Prostate gland (tissue), 2 donors: ENCODE data around the gene CACNA2D1. TPM values are rescaled to one million over a fixed set of nuclear protein-coding genes. Genes with fewer than 3 reads are reported as not detected.

ENCODE experiments used
- DNase-seq: peaks from one replicate; pipeline ENCODE4 v3.0.0-alpha.2; 2019; ENCODE audit warnings: low spot score
- H3K27ac ChIP-seq, 2 donors: fragments of 200-600 bp; sonication (generic); 2 replicates each; pipeline ENCODE4 v1.5.1; 2017 to 2019
- H3K27me3 ChIP-seq: fragments of 200-600 bp; sonication (generic); replicated peaks from 2 replicates; pipeline ENCODE4 v1.5.1; 2019; ENCODE audit not compliant: insufficient read depth
- H3K36me3 ChIP-seq, 2 donors: fragments of 200-600 bp; sonication (generic); 1 replicate in 1 of 2; 2 replicates in 1 of 2; pipeline versions ENCODE4 v1.5.1 to v1.8.1; 2017 to 2019
- H3K4me1 ChIP-seq: fragments of 200-600 bp; sonication (generic); replicated peaks from 2 replicates; pipeline ENCODE4 v1.5.1; 2019
- H3K4me3 ChIP-seq, 2 donors: fragments of 200-600 bp; sonication (generic); 2 replicates each; pipeline ENCODE4 v1.5.1; 2017 to 2019
- H3K9me3 ChIP-seq: fragments of 200-600 bp; sonication (generic); 2 replicates; pipeline ENCODE4 v1.5.1; 2017
- CTCF ChIP-seq, 4 experiments: fragments of 200-600 bp in 2 of 4; fragments of 450-650 bp in 2 of 4; sonication (generic) in 2 of 4; IDR thresholded peaks; 1 replicate in 3 of 4; 2 replicates in 1 of 4; pipeline ENCODE4 v1.5.1; 2016 to 2019; ENCODE audit warnings: antibody characterized with exemption in 4 of 4, mild to moderate bottlenecking in 2 of 4, moderate library complexity in 2 of 4
- POLR2A ChIP-seq: fragments of 450-650 bp; IDR thresholded peaks from one replicate; pipeline ENCODE4 v1.6.1; 2016; ENCODE audit warnings: antibody characterized with exemption, mild to moderate bottlenecking
- POLR2AphosphoS5 ChIP-seq: sonication (generic); formaldehyde crosslinking; IDR thresholded peaks from one replicate; pipeline ENCODE4 v1.6.1; 2017; ENCODE audit warnings: antibody characterized with exemption
- WGBS: methylation state at CpG from one replicate; pipeline ENCODE4 v1.1.5; 2018; 5-methylcytosine and 5-hydroxymethylcytosine counted together
- intact Hi-C: fragments of 100-400 bp; cut with DNase I; formaldehyde crosslinking; loops from one replicate; pipeline ENCODE4 v1.14.2; 2022
- total RNA-seq, 2 donors: library from RNA; depleted of rRNA; stranded (reverse); fragments of >200 nt; gene quantifications; one replicate each; pipeline ENCODE4 v1.1.0, GENCODE V29; 2016

Gene CACNA2D1
- total RNA-seq, 2 donors from 2014 or later, result 16.9 to 24.4 TPM

- Histone ChIP-seq H3K4me3 (no peak overlapping the region), H3K27me3 (no peaks in the 10 kb centered on the region), H3K36me3 (no peaks in the 10 kb centered on the region), H3K4me1 (no peaks in the 10 kb centered on the region), H3K9me3 (no peaks in the 10 kb centered on the region), H3K27ac (no peak overlapping the region)
- DNase-seq, result no peak
- intact Hi-C loops, result no loop called here
- 74% methylated on average over 3 of the region's 3 CpGs for WGBS
- no peak for TF ChIP-seq CTCF (IDR thresholded peaks at IDR 0.05)
- no peak for TF ChIP-seq POLR2AphosphoS5
Observed at GRCh38 chr7:82455295-82455694, 11.7 kb upstream of the CACNA2D1 start.

GRCh38 chr7:82450759-82451158 is 7.2 kb upstream of the CACNA2D1 start:
- intact Hi-C loops, result no loop called here
- WGBS, result 63% methylated on average over 7 of the region's 7 CpGs
- H3K27ac ChIP-seq, result no peak overlapping the region
- H3K27me3 ChIP-seq, result no peaks in the 10 kb centered on the region
- TF ChIP-seq POLR2AphosphoS5 (no peak), CTCF (IDR thresholded peaks at IDR 0.05) (no peak), POLR2A (no peak)
- no peak overlapping the region for H3K4me3 ChIP-seq
- H3K4me1 ChIP-seq, result no peaks in the 10 kb centered on the region
- no peaks in the 10 kb centered on the region for H3K36me3 ChIP-seq
- H3K9me3 ChIP-seq, result no peaks in the 10 kb centered on the region
- DNase-seq, result no peak

- Histone ChIP-seq H3K4me3 (no peak overlapping the region), H3K9me3 (no peaks in the 10 kb centered on the region), H3K27ac (no peak overlapping the region), H3K27me3 (no peaks in the 10 kb centered on the region), H3K4me1 (no peaks in the 10 kb centered on the region), H3K36me3 (no peaks in the 10 kb centered on the region)
- 88% methylated on average over 2 of the region's 2 CpGs for WGBS
- intact Hi-C loops, result no loop called here
- no peak for DNase-seq
- TF ChIP-seq POLR2A, result no peak
- TF ChIP-seq CTCF (IDR thresholded peaks at IDR 0.05), result no peak
- TF ChIP-seq POLR2AphosphoS5, result no peak
Observed at GRCh38 chr7:82449910-82450309, 6.3 kb upstream of the CACNA2D1 start.

- H3K4me1 ChIP-seq, result no peaks in the 10 kb centered on the region
- no peak for DNase-seq
- no peaks in the 10 kb centered on the region for H3K9me3 ChIP-seq
- no peak overlapping the region for H3K27ac ChIP-seq
- TF ChIP-seq POLR2A (no peak), POLR2AphosphoS5 (no peak), CTCF (IDR thresholded peaks at IDR 0.05) (no peak)
- H3K4me3 ChIP-seq, result no peak overlapping the region
- intact Hi-C loops, result no loop called here
- no peaks in the 10 kb centered on the region for H3K36me3 ChIP-seq
- H3K27me3 ChIP-seq, result no peaks in the 10 kb centered on the region
Observed at GRCh38 chr7:82446897-82447296, 3.3 kb upstream of the CACNA2D1 start.

- WGBS, result 98% methylated on average over 3 of the region's 3 CpGs
- Histone ChIP-seq H3K4me1 (no peaks in the 10 kb centered on the region), H3K27ac (no peak overlapping the region), H3K4me3 (no peak overlapping the region), H3K36me3 (no peaks in the 10 kb centered on the region), H3K9me3 (no peaks in the 10 kb centered on the region), H3K27me3 (no peaks in the 10 kb centered on the region)
- intact Hi-C loops, result no loop called here
- no peak for TF ChIP-seq POLR2AphosphoS5
- no peak for TF ChIP-seq POLR2A
- TF ChIP-seq CTCF (IDR thresholded peaks at IDR 0.05), result no peak
- DNase-seq, result no peak
Observed at GRCh38 chr7:82445271-82445670, 1.7 kb upstream of the CACNA2D1 start.
